Activated CD8-positive, alpha-beta memory T cell treated with anti-CD3 and anti-CD28 coated beads, Interleukin-2, amount 10 ng/mL, durations not matched to agents 7 days and 5 days (primary cell): ENCODE data around the gene ERCC6. TPM values are rescaled to one million over a fixed set of nuclear protein-coding genes. Genes with fewer than 3 reads are reported as not detected.

Experiments
- ATAC-seq: fragments of 150-1000 bp; cut with Tn5 transposase; one replicate; pipeline ENCODE4 v1.10.0; 2021; ENCODE audit warnings: moderate library complexity
- CTCF ChIA-PET: fragments of 350-600 bp; sonication (Branson Sonifier 250); formaldehyde crosslinking; loops from one replicate; lab custom pipeline; 2021; ENCODE audit warnings: antibody characterized with exemption; lab: Charles Lee
- DNase-seq: peaks from one replicate; pipeline ENCODE4 v3.0.0-alpha.2; 2020
- H3K27ac Mint-ChIP-seq: one replicate; pipeline ENCODE4 v1.8.0; 2021; ENCODE audit warnings: mild to moderate bottlenecking, mixed read lengths
- H3K27me3 Mint-ChIP-seq: one replicate; pipeline ENCODE4 v1.8.0; 2021; ENCODE audit warnings: mixed read lengths
- H3K36me3 Mint-ChIP-seq: one replicate; pipeline ENCODE4 v1.8.0; 2021; ENCODE audit warnings: mild to moderate bottlenecking, mixed read lengths
- H3K4me1 Mint-ChIP-seq: one replicate; pipeline ENCODE4 v1.8.0; 2021; ENCODE audit warnings: mixed read lengths
- H3K4me3 Mint-ChIP-seq: one replicate; pipeline ENCODE4 v1.8.0; 2021; ENCODE audit warnings: mild to moderate bottlenecking, moderate library complexity, mixed read lengths
- H3K9me3 Mint-ChIP-seq: one replicate; pipeline ENCODE4 v1.8.0; 2022; ENCODE audit warnings: low read depth, mixed read lengths
- total RNA-seq, 2 experiments: library from RNA; stranded (reverse); gene quantifications; one replicate each; pipeline ENCODE4 v1.2.3, GENCODE V29; 2021

Gene ERCC6
- total RNA-seq, 2 experiments from 2014 or later = 19.2 to 28.1 TPM

- DNase-seq (no peak), ATAC-seq (no peak)
- Mint-ChIP-seq H3K4me1 (no peaks in the 10 kb centered on the region), H3K27ac (no peak overlapping the region), H3K9me3 (no peaks in the 10 kb centered on the region), H3K36me3 (peaks cover 19% of the 10 kb centered on the region), H3K4me3 (no peak overlapping the region), H3K27me3 (no peaks in the 10 kb centered on the region)
- CTCF ChIA-PET = interaction anchor here (1.0 to 6.5 kb wide), 14 partner anchors 8 to 863 kb away, joined by 3 to 61 read pairs (median 6); partner anchors contain the start of gene ERCC6
Observed at GRCh38 chr10:49519717-49520116, 19.2 kb downstream of the ERCC6 start.

GRCh38 chr10:49518982-49519578 lies 19.8 kb downstream of the ERCC6 start:
- Mint-ChIP-seq H3K36me3 (peaks cover 13% of the 10 kb centered on the region), H3K27me3 (no peaks in the 10 kb centered on the region), H3K9me3 (no peaks in the 10 kb centered on the region), H3K4me3 (no peak overlapping the region), H3K4me1 (no peaks in the 10 kb centered on the region), H3K27ac (no peak overlapping the region)
- ATAC-seq = peak; percentile 78
- CTCF ChIA-PET = interaction anchor here (1.0 to 6.5 kb wide), 15 partner anchors 8 to 863 kb away, joined by 3 to 61 read pairs (median 6); partner anchors contain the start of gene ERCC6
- DNase-seq = peak; percentile 50

- H3K4me1 Mint-ChIP-seq = no peaks in the 10 kb centered on the region
- ATAC-seq = no peak
- no peak overlapping the region for H3K4me3 Mint-ChIP-seq
- DNase-seq = no peak
- no peak overlapping the region for H3K27ac Mint-ChIP-seq
- H3K36me3 Mint-ChIP-seq = peaks cover 10% of the 10 kb centered on the region
- CTCF ChIA-PET = interaction anchor here (1.0 to 6.5 kb wide), 11 partner anchors 9 to 860 kb away, joined by 3 to 61 read pairs (median 8); partner anchors contain the start of gene ERCC6
- no peaks in the 10 kb centered on the region for H3K9me3 Mint-ChIP-seq
- H3K27me3 Mint-ChIP-seq = no peaks in the 10 kb centered on the region
Observed at GRCh38 chr10:49518566-49518965, 20.4 kb downstream of the ERCC6 start.

GRCh38 chr10:49516216-49516970 lies 22.5 kb downstream of the ERCC6 start:
- no peak overlapping the region for H3K27ac Mint-ChIP-seq

DNA sequence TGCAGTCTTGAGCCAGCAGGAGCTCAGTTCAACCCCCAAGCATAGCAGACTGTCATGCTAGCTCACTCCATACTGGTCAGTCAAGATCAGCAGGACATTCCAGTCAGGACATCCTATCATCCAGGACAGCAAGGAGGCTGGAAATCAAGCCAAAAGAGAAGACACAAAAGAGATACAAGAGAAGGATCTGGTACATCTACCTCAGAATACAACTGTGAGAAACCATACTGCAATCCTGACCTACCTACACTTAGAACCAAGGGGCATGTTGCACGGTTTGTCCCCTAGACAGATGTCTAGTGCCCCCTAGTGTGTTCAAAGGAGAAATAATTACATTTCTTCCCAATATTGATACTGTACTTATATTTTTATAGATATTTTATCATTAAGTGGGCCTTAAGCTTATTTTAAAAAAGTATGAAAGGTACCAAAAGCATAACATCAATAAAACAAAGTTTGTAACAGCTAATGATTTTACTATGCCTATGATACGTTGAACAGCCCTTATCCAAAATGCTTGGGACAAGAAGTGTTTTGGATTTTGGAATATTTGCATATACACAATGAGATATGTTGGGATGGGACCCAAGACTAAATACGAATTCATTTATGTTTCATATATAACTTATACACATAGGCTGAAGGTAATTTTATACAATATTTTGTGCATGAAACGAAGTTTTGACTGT lies 26.7 kb downstream of the ERCC6 start:
- Mint-ChIP-seq H3K4me1 (peaks cover 21% of the 10 kb centered on the region), H3K27me3 (no peaks in the 10 kb centered on the region), H3K36me3 (peaks cover 8% of the 10 kb centered on the region), H3K27ac (no peak overlapping the region), H3K4me3 (no peak overlapping the region), H3K9me3 (no peaks in the 10 kb centered on the region)
- CTCF ChIA-PET = interaction anchor here (0.6 to 7.1 kb wide), 24 partner anchors 9 to 963 kb away, joined by 3 to 131 read pairs (median 4); partner anchors contain the start of gene ERCC6
- ATAC-seq (peak; percentile 68), DNase-seq (peak; percentile 46)

More at GRCh38 chr10:49516216-49516970, 22.5 kb downstream of the ERCC6 start:
- no peak overlapping the region for H3K4me3 Mint-ChIP-seq
- CTCF ChIA-PET = interaction anchor here (6.5 kb wide), 1 partner anchor 108 kb away, joined by 61 read pairs; no protein-coding TSS in a partner anchor
- H3K36me3 Mint-ChIP-seq = peaks cover 8% of the 10 kb centered on the region
- no peaks in the 10 kb centered on the region for H3K27me3 Mint-ChIP-seq
- no peaks in the 10 kb centered on the region for H3K9me3 Mint-ChIP-seq
- H3K4me1 Mint-ChIP-seq = peaks cover 2% of the 10 kb centered on the region
- no peak for DNase-seq
- no peak for ATAC-seq

- Mint-ChIP-seq H3K4me3 (no peak overlapping the region), H3K4me1 (peaks cover 26% of the 10 kb centered on the region), H3K27me3 (no peaks in the 10 kb centered on the region), H3K9me3 (no peaks in the 10 kb centered on the region), H3K27ac (no peak overlapping the region), H3K36me3 (peaks cover 6% of the 10 kb centered on the region)
- DNase-seq = no peak
- no peak for ATAC-seq
- CTCF ChIA-PET = interaction anchor here (0.6 to 7.1 kb wide), 8 partner anchors 8 to 854 kb away, joined by 3 to 131 read pairs (median 5); no protein-coding TSS in a partner anchor
Observed at GRCh38 chr10:49509771-49510303, 29.1 kb downstream of the ERCC6 start.

- no peaks in the 10 kb centered on the region for H3K27me3 Mint-ChIP-seq
Observed at GRCh38 chr10:49508654-49509053, 30.3 kb downstream of the ERCC6 start.

DNA sequence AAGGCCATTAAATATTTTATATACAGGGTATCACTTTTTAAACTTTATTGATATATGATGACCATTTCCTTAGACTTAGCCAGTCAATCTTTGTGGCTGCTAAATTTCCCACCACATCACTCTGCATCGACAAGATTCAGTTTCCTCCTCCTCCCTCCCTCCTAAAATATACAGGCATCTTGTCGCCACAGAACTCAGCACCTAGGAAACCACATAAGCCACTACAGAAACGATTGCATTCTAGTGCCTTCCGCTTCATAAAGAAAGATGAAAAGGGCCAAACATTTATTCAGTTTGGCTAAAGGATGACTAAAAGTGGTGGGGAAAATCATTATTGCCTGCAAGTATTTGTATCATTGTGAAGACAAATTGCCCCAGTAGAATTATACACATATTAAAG lies 30.7 kb downstream of the ERCC6 start:
- peak; percentile 69 for DNase-seq
- peaks cover 7% of the 10 kb centered on the region for H3K36me3 Mint-ChIP-seq
- peak; percentile 79 for ATAC-seq
- H3K27ac Mint-ChIP-seq = peak overlapping the region; percentile 10
- no peak overlapping the region for H3K4me3 Mint-ChIP-seq
- H3K27me3 Mint-ChIP-seq = no peaks in the 10 kb centered on the region
- CTCF ChIA-PET = interaction anchor here (0.6 to 7.1 kb wide), 5 partner anchors 11 to 850 kb away, joined by 3 to 131 read pairs (median 3); no protein-coding TSS in a partner anchor
- H3K4me1 Mint-ChIP-seq = peaks cover 26% of the 10 kb centered on the region
- H3K9me3 Mint-ChIP-seq = no peaks in the 10 kb centered on the region

More at GRCh38 chr10:49508654-49509053, 30.3 kb downstream of the ERCC6 start:
- Mint-ChIP-seq H3K9me3 (no peaks in the 10 kb centered on the region), H3K36me3 (peaks cover 7% of the 10 kb centered on the region), H3K4me1 (peaks cover 26% of the 10 kb centered on the region), H3K27ac (no peak overlapping the region), H3K4me3 (no peak overlapping the region)
- CTCF ChIA-PET = interaction anchor here (0.6 to 7.1 kb wide), 6 partner anchors 11 to 851 kb away, joined by 3 to 131 read pairs (median 4); no protein-coding TSS in a partner anchor
- DNase-seq (no peak), ATAC-seq (peak; percentile 13)

- DNase-seq (no peak), ATAC-seq (no peak)
- no peaks in the 10 kb centered on the region for H3K27me3 Mint-ChIP-seq
- H3K27ac Mint-ChIP-seq = no peak overlapping the region
- H3K9me3 Mint-ChIP-seq = no peaks in the 10 kb centered on the region
- CTCF ChIA-PET = interaction anchor here (1.3 kb wide), 1 partner anchor 98 kb away, joined by 9 read pairs; no protein-coding TSS in a partner anchor
- peaks cover 9% of the 10 kb centered on the region for H3K36me3 Mint-ChIP-seq
- H3K4me3 Mint-ChIP-seq = no peak overlapping the region
- peaks cover 24% of the 10 kb centered on the region for H3K4me1 Mint-ChIP-seq
Observed at GRCh38 chr10:49505589-49505988, 33.3 kb downstream of the ERCC6 start.

DNA sequence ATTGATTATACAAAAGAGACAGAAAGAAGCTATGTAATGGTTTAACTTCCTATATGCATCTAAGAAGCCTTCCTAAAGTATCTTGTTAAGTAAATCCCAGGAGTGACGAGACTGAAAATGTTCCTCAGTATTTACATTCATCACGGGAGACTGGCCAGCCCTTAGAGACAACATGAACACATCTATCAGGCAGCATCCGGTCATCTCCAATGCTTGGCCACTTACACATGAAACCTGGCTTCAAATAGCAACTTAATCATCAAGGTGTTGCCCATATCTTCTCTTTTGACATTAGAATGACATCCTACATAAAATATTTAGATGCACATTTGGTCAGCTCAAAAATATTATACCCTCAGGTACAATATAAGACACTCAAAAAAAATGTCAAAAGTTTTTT lies 33.8 kb downstream of the ERCC6 start:
- no peak overlapping the region for H3K27ac Mint-ChIP-seq
- no peak overlapping the region for H3K4me3 Mint-ChIP-seq
- ATAC-seq (no peak), DNase-seq (no peak)
- H3K4me1 Mint-ChIP-seq = peaks cover 24% of the 10 kb centered on the region
- CTCF ChIA-PET = interaction anchor here (1.3 kb wide), 1 partner anchor 97 kb away, joined by 9 read pairs; no protein-coding TSS in a partner anchor
- peaks cover 10% of the 10 kb centered on the region for H3K36me3 Mint-ChIP-seq
- no peaks in the 10 kb centered on the region for H3K9me3 Mint-ChIP-seq
- H3K27me3 Mint-ChIP-seq = no peaks in the 10 kb centered on the region

GRCh38 chr10:49504528-49504927 lies 34.4 kb downstream of the ERCC6 start:
- Mint-ChIP-seq H3K36me3 (peaks cover 11% of the 10 kb centered on the region), H3K27me3 (no peaks in the 10 kb centered on the region), H3K9me3 (no peaks in the 10 kb centered on the region), H3K4me1 (peaks cover 24% of the 10 kb centered on the region), H3K27ac (no peak overlapping the region), H3K4me3 (no peak overlapping the region)
- DNase-seq (no peak), ATAC-seq (no peak)
- CTCF ChIA-PET = no interaction called here

DNA sequence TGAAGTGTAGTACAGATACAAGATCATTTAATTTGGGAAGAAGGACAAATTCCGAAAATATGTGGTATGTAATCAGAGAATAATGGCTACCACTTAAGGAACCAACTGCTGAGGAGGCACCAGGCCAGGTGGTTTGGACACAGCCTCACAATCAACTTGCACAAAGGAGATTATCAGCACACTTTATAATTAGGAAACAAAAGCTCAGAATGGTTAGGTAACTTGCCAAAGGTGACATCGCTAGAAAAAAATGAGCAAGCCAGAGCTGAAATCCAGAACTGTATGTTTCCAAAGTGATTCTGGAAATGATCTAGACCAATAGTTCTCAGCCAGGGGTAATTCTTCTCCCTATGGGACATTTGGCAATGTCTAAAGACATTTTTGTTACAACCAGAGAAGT lies 36.6 kb downstream of the ERCC6 start:
- no peaks in the 10 kb centered on the region for H3K27me3 Mint-ChIP-seq
- H3K27ac Mint-ChIP-seq = no peak overlapping the region
- H3K9me3 Mint-ChIP-seq = no peaks in the 10 kb centered on the region
- H3K4me3 Mint-ChIP-seq = no peak overlapping the region
- ATAC-seq (no peak), DNase-seq (no peak)
- CTCF ChIA-PET = interaction anchor here (0.6 to 0.9 kb wide), 3 partner anchors 8 to 89 kb away, joined by 3 read pairs; no protein-coding TSS in a partner anchor
- peaks cover 11% of the 10 kb centered on the region for H3K36me3 Mint-ChIP-seq
- H3K4me1 Mint-ChIP-seq = peaks cover 9% of the 10 kb centered on the region
